ENCODE results near the gene GNA15.

Gene GNA15

DNA sequence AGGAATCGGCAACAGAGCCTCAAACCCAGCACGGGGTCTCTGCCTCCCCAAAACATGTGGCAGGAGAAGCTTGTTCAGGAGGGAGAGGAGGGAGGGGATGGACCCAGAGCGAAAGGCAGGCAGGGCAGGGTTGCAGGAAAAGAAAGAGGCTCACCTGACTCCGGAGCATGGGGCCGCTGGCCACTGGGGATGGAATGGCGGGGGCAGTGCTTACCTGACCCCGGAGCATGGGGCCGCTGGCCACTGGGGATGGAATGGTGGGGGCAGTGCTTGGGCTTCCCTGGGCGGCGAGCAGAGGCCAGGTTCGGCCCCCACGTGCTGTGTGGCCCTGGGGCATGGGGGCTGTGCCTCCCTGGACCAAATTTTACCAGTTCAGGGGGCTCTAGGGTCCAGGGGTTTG is 75.4 kb downstream of the GNA15 start:
- DNase-seq (ENCODE audit: low read depth): no peak
- H3K4me3 ChIP-seq (ENCODE audit: low read depth, low read length): no peak overlapping the region
- TF ChIP-seq, protein P1, sequence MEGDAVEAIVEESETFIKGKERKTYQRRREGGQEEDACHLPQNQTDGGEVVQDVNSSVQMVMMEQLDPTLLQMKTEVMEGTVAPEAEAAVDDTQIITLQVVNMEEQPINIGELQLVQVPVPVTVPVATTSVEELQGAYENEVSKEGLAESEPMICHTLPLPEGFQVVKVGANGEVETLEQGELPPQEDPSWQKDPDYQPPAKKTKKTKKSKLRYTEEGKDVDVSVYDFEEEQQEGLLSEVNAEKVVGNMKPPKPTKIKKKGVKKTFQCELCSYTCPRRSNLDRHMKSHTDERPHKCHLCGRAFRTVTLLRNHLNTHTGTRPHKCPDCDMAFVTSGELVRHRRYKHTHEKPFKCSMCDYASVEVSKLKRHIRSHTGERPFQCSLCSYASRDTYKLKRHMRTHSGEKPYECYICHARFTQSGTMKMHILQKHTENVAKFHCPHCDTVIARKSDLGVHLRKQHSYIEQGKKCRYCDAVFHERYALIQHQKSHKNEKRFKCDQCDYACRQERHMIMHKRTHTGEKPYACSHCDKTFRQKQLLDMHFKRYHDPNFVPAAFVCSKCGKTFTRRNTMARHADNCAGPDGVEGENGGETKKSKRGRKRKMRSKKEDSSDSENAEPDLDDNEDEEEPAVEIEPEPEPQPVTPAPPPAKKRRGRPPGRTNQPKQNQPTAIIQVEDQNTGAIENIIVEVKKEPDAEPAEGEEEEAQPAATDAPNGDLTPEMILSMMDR (IDR thresholded peaks at IDR 0.05; ENCODE audit: low read depth, low read length, missing control alignments): no peak
- in situ Hi-C loops (cut with HindIII; ENCODE audit: low sequenced_read_pairs): no loop called here

DNA sequence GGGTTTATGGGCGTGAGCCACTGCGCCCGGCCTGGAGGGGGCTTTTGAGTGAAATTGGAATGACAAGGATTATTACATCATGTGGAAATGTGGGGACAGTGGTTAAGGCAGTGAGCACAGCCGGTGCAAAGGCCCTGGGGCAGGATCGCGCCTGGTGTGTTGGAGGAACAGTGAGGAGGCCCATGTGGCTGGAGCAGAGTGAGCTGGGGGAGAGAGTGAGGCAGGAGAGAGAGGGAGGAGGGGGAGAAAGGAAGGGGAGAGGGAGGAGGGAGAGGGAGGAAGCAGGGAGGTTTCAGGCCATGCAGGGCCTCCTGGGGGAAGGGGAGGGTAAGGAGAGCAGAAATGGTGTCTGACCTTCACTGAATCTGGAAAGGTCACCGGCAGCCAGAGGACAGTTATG is 77.3 kb downstream of the GNA15 start:
- TF ChIP-seq, protein P1 (IDR thresholded peaks at IDR 0.05; ENCODE audit: low read depth, low read length, missing control alignments): no peak
- H3K4me3 ChIP-seq (ENCODE audit: low read depth, low read length): no peak overlapping the region
- in situ Hi-C loops (cut with HindIII; ENCODE audit: low sequenced_read_pairs): no loop called here
- no peak for DNase-seq (ENCODE audit: low read depth)

Measured in astrocyte of the cerebellum (primary cell).